WTC11 (cell line): ENCODE data around the gene ZNF716.

Experiments used
- TF ChIP-seq, protein P1 (sequence below): sonication (generic); formaldehyde crosslinking; IDR thresholded peaks from 2 replicates; pipeline ENCODE4 v1.8.0; 2023; ENCODE audit warnings: missing genetic modification reagents, mild to moderate bottlenecking, borderline replicate concordance
- TF ChIP-seq, protein P2 (sequence below): fragments of 200-600 bp; IDR thresholded peaks from 2 replicates; pipeline ENCODE4 v1.8.0; 2022; ENCODE audit warnings: antibody characterized with exemption

DNA sequence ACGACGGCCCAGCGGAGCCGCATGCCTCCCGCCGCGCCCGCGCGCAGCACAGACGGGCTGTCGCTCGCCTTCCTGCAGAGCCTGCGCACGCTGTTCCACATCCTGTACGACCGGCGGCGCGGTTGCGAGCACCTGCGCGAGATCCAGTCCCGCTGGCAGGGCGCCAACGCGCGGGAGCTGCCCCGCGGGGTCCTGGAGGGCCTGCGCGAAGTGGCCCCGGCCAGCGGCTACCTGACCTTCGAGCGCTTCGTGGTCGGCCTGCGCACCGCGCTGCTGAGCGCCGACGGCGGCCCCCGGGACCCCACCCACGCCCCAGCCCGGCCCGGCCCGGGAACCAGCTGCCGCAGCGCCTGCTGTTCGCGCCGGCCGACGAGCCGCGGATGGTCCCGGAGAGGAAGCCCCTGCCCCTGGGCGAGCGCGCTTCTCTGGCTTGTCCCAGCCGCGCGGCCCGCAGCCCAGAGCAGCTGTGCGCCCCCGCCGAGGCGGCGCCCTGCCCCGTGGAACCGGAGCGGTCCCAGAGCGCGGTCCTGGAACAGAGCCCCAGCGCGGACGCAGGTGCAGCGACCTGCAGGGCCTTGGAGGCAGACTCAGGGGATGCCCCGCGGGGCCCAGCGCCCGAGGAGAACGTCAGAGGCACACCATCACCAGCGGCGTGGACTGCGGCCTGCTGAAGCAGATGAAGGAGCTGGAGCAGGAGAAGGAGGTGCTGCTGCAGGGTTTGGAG is 25.3 kb upstream of the ZNF716 start:
- TF ChIP-seq, protein P1, sequence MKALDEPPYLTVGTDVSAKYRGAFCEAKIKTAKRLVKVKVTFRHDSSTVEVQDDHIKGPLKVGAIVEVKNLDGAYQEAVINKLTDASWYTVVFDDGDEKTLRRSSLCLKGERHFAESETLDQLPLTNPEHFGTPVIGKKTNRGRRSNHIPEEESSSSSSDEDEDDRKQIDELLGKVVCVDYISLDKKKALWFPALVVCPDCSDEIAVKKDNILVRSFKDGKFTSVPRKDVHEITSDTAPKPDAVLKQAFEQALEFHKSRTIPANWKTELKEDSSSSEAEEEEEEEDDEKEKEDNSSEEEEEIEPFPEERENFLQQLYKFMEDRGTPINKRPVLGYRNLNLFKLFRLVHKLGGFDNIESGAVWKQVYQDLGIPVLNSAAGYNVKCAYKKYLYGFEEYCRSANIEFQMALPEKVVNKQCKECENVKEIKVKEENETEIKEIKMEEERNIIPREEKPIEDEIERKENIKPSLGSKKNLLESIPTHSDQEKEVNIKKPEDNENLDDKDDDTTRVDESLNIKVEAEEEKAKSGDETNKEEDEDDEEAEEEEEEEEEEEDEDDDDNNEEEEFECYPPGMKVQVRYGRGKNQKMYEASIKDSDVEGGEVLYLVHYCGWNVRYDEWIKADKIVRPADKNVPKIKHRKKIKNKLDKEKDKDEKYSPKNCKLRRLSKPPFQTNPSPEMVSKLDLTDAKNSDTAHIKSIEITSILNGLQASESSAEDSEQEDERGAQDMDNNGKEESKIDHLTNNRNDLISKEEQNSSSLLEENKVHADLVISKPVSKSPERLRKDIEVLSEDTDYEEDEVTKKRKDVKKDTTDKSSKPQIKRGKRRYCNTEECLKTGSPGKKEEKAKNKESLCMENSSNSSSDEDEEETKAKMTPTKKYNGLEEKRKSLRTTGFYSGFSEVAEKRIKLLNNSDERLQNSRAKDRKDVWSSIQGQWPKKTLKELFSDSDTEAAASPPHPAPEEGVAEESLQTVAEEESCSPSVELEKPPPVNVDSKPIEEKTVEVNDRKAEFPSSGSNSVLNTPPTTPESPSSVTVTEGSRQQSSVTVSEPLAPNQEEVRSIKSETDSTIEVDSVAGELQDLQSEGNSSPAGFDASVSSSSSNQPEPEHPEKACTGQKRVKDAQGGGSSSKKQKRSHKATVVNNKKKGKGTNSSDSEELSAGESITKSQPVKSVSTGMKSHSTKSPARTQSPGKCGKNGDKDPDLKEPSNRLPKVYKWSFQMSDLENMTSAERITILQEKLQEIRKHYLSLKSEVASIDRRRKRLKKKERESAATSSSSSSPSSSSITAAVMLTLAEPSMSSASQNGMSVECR (CRISPR knock-in tag), result no peak
- TF ChIP-seq, protein P2, sequence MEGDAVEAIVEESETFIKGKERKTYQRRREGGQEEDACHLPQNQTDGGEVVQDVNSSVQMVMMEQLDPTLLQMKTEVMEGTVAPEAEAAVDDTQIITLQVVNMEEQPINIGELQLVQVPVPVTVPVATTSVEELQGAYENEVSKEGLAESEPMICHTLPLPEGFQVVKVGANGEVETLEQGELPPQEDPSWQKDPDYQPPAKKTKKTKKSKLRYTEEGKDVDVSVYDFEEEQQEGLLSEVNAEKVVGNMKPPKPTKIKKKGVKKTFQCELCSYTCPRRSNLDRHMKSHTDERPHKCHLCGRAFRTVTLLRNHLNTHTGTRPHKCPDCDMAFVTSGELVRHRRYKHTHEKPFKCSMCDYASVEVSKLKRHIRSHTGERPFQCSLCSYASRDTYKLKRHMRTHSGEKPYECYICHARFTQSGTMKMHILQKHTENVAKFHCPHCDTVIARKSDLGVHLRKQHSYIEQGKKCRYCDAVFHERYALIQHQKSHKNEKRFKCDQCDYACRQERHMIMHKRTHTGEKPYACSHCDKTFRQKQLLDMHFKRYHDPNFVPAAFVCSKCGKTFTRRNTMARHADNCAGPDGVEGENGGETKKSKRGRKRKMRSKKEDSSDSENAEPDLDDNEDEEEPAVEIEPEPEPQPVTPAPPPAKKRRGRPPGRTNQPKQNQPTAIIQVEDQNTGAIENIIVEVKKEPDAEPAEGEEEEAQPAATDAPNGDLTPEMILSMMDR, result no peak
